Activated naive CD8-positive, alpha-beta T cell (primary cell): ENCODE results near the gene CIZ1.
A peak's percentile ranks its signal among the peaks of the same experiment; 100 is the strongest.

Source experiments
- H3K27ac Mint-ChIP-seq: one replicate; pipeline ENCODE4 v1.8.0; 2021; ENCODE audit warnings: mixed read lengths
- H3K27me3 Mint-ChIP-seq: one replicate; pipeline ENCODE4 v1.8.0; 2021; ENCODE audit warnings: mixed read lengths
- H3K36me3 Mint-ChIP-seq: one replicate; pipeline ENCODE4 v1.8.0; 2021; ENCODE audit warnings: mixed read lengths
- H3K4me1 Mint-ChIP-seq: one replicate; pipeline ENCODE4 v1.8.0; 2021; ENCODE audit warnings: low read depth, mixed read lengths
- H3K4me3 Mint-ChIP-seq: one replicate; pipeline ENCODE4 v1.8.0; 2021; ENCODE audit warnings: mild to moderate bottlenecking, mixed read lengths
- H3K9me3 Mint-ChIP-seq: one replicate; pipeline ENCODE4 v1.8.0; 2021; ENCODE audit warnings: low read depth, mixed read lengths

The CIZ1 gene

DNA sequence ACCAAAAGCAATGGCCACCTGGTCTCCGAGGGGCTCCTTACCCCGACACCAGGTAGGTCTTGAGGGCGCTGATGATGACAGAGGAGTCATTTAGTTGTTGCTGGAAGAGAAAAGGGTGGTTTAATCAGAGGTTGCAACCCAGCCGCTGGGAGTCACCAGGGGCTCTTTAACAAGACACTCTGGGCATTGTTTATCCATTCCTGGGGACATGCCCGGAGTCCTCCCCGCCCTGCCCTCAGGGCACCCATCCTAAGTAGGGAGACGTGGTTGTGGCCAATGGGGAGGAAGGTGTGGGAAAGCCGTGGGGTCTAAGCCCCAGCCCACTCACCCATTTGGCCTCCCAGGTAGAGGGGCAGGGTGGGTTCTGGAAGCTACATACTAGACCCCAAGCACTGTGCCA, 66.9 kb downstream of the CIZ1 start:
- Mint-ChIP-seq H3K4me3 (peak overlapping the region; percentile 85), H3K36me3 (no peaks in the 10 kb centered on the region), H3K4me1 (peaks cover 24% of the 10 kb centered on the region), H3K9me3 (no peaks in the 10 kb centered on the region), H3K27ac (no peak overlapping the region), H3K27me3 (no peaks in the 10 kb centered on the region)

DNA sequence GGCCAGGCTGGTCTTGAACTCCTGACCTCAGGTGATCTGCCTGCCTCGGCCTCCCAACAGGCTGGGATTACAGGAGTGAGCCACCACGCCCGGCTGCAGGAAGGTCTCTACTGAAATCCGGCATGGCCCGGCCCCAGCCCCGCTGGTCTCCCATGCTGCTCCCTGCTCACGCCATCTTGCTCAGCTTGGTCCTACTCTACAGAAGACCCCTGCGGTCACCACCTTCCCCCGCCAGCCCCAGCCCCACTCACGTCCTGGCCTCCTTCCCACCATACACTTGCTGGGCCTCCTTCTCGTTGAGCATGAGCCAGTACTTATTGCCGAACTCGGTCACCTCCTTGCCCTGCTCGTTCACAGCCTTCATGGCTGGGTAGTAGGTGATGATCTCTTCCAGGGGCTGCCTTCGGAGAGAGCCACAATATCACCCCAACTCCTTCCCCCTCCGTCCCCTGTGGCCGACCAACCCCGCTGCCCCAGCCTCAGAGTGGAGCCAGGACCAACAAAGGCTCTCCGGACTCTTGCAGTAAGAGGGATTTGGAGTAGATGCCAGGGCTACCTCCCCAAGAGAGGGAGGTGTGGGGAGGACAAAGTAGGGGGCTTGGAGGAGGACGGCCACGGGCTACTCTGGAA, 67.8 kb downstream of the CIZ1 start:
- H3K36me3 Mint-ChIP-seq = no peaks in the 10 kb centered on the region
- no peaks in the 10 kb centered on the region for H3K27me3 Mint-ChIP-seq
- H3K4me1 Mint-ChIP-seq = peaks cover 19% of the 10 kb centered on the region
- H3K9me3 Mint-ChIP-seq = no peaks in the 10 kb centered on the region
- no peak overlapping the region for H3K4me3 Mint-ChIP-seq
- no peak overlapping the region for H3K27ac Mint-ChIP-seq

DNA sequence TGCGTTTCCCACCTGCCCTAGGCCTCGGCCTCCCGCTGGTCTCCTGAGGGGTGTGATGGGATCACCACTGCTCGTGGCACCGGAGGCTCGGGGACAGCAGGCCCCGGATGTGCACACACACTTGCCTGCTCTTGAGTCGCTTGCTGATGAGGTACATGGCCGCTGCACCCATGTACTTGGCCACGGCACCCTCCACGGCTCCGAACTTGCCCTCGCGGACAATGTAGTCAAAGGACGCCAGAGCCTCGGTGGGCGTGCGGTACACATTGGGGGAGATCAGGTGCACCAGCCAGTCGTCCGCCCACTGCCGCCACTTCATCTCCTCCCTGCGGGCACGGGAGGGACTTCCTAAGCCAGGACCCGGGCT, 68.6 kb downstream of the CIZ1 start:
- Mint-ChIP-seq H3K27me3 (no peaks in the 10 kb centered on the region), H3K36me3 (no peaks in the 10 kb centered on the region), H3K27ac (no peak overlapping the region), H3K9me3 (no peaks in the 10 kb centered on the region), H3K4me3 (no peak overlapping the region), H3K4me1 (peaks cover 19% of the 10 kb centered on the region)

DNA sequence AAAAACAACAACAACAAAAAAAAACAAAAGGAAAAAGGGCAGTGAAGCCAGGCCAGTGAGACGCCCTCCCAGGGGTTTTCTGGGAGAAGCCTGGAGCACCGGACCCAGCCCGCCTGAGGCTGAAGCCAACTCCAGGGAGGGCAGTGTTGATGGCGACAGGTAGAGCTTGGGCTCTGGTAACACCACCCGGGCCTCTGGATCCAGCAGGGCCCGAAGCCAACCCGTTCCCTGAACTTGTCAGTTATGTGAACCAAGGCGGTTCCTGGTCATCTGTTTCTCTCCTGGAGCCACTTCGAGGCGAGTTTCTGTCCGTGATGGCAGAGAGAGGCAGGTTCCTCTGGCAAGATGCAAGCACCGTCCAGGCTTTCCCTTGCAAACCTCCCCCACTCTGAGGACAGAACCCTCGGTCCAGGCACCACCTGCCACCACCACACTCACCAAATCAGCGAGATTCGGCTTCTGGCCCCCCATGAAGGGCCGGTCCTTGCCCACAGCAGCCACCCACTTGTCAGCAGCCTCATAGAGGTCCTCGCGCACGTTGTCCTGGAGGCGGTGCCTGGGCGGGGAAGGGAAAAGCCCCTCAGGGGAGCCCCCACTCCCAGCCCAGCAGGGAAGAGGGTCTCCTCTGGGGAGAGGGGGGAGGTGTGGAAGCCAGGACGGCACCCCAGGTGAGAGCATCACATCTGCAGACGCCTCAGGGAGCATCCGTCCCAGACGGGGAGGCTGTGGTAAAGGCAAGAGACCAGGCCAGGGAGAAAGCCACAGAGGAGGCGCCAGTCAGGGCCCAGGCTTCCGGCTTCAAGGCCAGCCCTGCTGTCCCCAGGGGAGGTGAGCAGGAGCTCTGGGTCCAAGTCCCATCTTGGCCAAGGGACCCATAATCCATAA, 69.2 kb downstream of the CIZ1 start:
- H3K9me3 Mint-ChIP-seq = no peaks in the 10 kb centered on the region
- no peak overlapping the region for H3K27ac Mint-ChIP-seq
- no peaks in the 10 kb centered on the region for H3K27me3 Mint-ChIP-seq
- H3K36me3 Mint-ChIP-seq = no peaks in the 10 kb centered on the region
- peaks cover 24% of the 10 kb centered on the region for H3K4me1 Mint-ChIP-seq
- no peak overlapping the region for H3K4me3 Mint-ChIP-seq

DNA sequence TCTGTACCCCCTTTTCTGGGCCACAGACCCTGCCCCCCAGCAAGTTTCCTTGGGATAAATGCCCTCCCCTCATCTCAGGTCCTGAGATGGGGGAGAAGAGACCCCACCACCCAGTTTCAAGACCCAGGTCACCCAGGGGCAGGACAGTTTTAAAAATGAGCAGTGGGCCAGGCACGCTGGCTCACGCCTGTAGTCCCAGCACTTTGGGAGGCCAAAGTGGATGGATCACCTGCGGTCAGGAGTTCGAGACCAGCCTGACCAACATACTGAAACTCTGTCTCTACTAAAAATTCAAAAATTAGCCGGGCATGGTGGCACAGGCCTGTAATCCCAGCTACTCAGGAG, 69.9 kb downstream of the CIZ1 start:
- Mint-ChIP-seq H3K4me3 (no peak overlapping the region), H3K36me3 (no peaks in the 10 kb centered on the region), H3K27ac (no peak overlapping the region), H3K4me1 (peaks cover 24% of the 10 kb centered on the region), H3K9me3 (no peaks in the 10 kb centered on the region), H3K27me3 (no peaks in the 10 kb centered on the region)

DNA sequence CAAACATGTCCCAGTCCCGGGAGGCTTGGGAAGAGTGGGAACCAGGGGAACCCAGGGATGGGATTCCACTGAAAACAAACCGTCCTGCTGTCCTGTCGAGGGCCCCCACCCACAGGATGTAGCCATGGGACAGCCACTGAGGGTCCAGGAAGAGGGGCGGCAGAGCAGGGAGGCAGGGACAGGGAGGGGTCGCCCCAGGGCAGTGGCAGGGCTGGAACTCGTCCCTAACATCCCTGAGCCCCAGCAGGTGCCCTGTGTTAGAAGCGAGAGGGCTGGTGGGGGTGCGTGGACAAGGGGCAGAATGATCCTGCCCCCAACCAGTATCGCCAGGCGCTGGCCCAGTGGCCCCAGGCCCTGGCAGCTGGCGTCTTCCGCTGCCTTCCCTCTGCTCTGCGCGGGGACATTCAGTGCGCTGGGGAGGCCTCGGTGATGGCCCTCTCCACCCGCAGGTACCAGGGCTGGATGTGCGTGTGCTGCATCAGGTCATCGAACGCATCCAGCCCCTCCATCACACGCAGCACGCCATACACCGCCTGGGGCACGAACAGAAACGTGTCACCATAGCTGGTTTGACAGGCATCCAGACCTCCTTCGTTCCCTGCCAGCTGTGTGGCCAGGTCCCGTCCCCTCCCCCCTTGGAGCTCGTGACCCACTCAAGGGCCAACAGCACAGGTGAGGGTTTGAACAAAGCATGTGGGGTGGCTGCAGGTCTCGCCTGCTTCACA, 70.5 kb downstream of the CIZ1 start:
- H3K4me1 Mint-ChIP-seq = peaks cover 19% of the 10 kb centered on the region
- no peak overlapping the region for H3K4me3 Mint-ChIP-seq
- H3K9me3 Mint-ChIP-seq = no peaks in the 10 kb centered on the region
- no peaks in the 10 kb centered on the region for H3K27me3 Mint-ChIP-seq
- no peak overlapping the region for H3K27ac Mint-ChIP-seq
- no peaks in the 10 kb centered on the region for H3K36me3 Mint-ChIP-seq

DNA sequence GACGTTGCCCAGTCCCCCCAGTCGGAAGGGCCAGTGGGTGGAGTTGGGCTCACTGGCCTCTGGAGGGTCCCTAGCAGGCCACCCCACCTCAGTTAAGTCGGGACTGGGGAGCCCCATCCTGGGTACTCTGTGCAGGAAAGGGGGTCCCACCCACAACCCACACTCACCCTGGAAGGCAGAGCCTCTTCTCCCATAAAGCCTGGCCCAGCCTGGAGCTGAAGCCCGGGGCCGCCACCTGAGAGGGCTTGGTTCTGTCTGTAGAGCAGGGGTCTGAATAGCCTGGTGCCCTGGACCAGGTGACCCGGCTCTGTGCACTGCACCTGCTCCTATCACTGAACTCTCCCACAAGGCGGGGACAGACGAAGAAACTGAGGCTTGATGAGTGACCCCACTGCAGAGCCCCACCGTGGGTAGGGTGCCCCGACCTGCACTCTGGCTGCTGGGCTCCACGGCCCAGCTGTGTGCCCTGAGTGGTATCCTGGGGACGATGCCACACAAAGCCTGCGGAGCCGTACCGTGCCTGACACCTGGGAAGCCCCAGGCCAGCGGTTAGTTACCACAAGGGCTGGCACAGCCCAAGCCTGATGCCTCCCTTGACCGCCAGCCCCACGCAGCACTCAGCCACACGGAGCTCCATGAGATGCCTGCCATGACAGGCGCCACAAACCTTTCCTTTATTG, 71.2 kb downstream of the CIZ1 start:
- H3K36me3 Mint-ChIP-seq = no peaks in the 10 kb centered on the region
- H3K27ac Mint-ChIP-seq = no peak overlapping the region
- no peak overlapping the region for H3K4me3 Mint-ChIP-seq
- no peaks in the 10 kb centered on the region for H3K27me3 Mint-ChIP-seq
- peaks cover 13% of the 10 kb centered on the region for H3K4me1 Mint-ChIP-seq
- no peaks in the 10 kb centered on the region for H3K9me3 Mint-ChIP-seq

DNA sequence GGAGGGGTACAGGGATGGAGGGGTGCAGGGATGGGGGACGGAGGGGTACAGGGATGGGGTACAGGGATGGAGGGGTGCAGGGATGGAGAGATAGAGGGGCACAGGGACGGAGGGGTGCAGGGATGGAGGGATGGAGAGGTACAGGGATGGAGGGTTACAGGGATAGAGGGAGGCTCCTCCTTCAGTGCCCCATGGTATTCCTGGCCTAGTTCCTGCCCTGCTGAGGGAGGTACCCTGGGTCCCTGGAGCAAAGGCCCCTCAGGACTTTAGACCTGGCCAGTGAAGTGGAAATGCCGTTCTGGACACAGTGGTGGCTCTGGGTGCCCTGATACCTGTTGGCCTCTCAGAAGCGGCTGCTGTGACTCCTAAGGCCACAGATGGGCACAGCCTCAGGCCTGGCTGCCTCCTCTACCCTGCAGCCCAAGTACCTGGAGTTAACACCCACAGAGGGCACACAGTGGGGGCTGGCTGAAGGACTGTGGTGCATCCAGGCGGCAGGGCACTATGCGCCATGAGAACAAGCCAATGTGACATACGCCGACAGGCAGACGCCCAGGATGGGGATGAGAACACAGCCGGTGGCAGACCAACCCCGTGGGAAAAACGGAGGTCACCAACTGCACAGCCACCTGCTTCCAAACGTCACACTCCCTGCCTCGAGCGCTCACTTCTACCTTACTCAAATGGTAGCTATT, 72.3 kb downstream of the CIZ1 start:
- H3K27me3 Mint-ChIP-seq = no peaks in the 10 kb centered on the region
- no peaks in the 10 kb centered on the region for H3K36me3 Mint-ChIP-seq
- no peak overlapping the region for H3K4me3 Mint-ChIP-seq
- H3K9me3 Mint-ChIP-seq = no peaks in the 10 kb centered on the region
- H3K27ac Mint-ChIP-seq = no peak overlapping the region
- H3K4me1 Mint-ChIP-seq = peaks cover 7% of the 10 kb centered on the region

DNA sequence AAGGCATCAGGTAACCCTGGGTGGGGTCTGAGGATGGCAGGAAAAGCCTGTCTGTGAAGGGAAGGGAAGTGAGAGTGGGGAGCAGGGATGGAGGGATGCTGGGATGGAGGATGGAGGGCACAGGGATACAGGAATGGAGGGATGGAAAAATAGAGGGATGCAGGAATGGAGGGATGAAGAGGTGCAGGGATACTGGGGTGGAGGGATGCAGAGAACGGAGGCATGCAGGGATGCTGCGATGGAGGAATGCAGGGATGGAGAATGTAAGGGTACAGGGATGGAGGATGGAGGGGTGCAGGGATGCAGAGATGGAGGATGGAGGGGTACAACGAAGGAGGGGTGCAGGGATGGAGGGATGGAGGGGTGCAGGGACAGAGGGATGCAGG, 72.9 kb downstream of the CIZ1 start:
- H3K4me1 Mint-ChIP-seq = peaks cover 7% of the 10 kb centered on the region
- H3K9me3 Mint-ChIP-seq = no peaks in the 10 kb centered on the region
- no peak overlapping the region for H3K4me3 Mint-ChIP-seq
- H3K27me3 Mint-ChIP-seq = no peaks in the 10 kb centered on the region
- no peak overlapping the region for H3K27ac Mint-ChIP-seq
- H3K36me3 Mint-ChIP-seq = peaks cover under 1% of the 10 kb centered on the region

DNA sequence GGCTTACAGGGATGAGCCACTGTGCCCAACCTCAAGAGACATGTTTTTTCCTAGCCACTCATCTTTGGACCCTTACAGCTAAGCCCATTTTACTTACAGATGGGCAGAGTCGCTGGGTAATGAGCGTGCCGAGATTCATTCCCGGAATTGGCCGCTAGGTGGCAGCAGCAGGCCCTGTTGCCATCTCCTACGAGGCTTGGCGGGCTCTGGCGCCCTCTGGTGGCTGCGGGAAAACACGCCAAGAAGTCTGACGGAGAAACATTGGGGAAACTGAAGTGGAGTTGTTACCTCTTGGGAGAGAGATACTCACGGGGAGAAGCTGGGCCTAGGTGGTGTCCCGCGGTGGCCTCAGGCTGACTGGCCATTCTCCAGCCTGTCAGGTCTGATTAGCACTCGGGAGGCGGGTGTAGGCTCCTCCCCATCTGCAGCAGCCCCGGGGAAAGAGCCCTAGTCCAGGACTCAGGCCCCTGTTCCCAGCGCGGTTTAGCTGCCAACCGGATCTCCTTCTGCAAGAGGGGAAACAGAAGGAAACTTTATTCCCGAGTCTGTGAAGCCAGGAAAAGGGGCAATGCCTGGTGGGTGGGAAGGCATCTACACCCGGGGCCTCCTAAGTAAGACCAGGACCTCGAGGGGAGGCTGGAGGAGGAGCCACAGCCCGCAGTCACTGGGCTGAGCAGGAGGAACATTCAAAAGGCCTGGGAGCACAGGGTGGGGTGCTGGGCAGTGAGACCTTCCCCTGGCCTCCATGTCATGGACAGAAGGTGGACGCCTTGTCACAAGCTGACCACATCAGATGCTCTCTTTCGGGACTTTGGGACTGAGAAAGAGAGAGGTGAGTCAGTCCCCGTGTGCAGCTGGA, 73.5 kb downstream of the CIZ1 start:
- Mint-ChIP-seq H3K27ac (no peak overlapping the region), H3K9me3 (no peaks in the 10 kb centered on the region), H3K4me1 (peaks cover 7% of the 10 kb centered on the region), H3K27me3 (no peaks in the 10 kb centered on the region), H3K36me3 (peaks cover 3% of the 10 kb centered on the region), H3K4me3 (no peak overlapping the region)

DNA sequence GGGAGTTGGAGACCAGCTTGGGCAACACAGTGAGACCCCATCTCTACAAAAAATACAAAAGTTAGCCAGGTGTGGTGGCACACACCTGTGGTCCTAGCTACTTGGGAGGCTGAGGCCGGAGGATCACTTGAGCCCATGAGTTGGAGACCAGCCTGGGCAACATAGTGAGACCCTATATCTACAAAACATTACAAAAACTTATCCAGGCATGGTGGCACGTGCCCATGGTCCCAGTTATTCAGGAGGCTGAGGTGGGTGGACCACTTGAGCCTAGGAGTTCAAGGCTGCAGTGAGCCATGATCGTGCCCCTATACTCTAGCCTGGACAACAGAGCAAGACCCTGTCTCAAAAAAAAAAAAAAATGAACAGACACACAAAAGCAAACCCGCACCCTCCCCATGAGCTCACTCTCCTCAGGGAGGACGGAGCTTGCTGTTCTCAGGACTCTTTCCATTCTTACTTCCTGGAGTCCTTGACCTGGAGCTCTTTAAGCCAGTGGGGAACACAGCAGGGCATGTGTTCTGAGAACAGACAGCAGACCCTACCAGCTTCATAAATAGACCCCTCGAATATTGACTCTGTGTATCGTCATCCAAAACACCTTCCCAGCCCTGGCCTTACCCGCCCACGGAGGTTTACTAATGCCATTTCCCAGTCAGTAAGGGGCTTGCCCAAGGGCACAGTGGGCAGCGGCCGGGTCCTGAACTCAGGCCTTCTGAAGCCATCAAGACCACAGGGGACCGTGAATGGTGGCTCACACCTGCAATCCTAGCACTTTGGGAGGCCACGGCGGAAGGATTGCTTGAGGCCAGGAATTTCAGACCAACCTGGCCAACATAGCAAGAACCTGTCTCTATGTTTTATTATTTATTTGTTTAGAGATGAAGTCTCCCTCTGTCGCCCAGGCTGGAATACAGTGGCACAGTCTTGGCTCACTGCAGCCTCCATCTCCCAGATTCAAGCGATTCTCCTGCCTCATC, 75.0 kb downstream of the CIZ1 start:
- no peak overlapping the region for H3K27ac Mint-ChIP-seq
- H3K4me1 Mint-ChIP-seq = peaks cover 7% of the 10 kb centered on the region
- H3K4me3 Mint-ChIP-seq = no peak overlapping the region
- H3K27me3 Mint-ChIP-seq = no peaks in the 10 kb centered on the region
- H3K36me3 Mint-ChIP-seq = peaks cover 3% of the 10 kb centered on the region
- H3K9me3 Mint-ChIP-seq = no peaks in the 10 kb centered on the region
